Liver (tissue), 3 donors: Measurements from ENCODE around the gene PIRT.

ENCODE experiments used
- ATF3 ChIP-seq: IDR thresholded peaks from 2 replicates; pipeline ENCODE4 v1.6.1; 2016; ENCODE audit warnings: antibody characterized with exemption
- CTCF ChIP-seq: fragments of 150-350 bp; IDR thresholded peaks from 2 replicates; pipeline ENCODE4 v1.5.1; 2017; ENCODE audit warnings: improper control_type of control experiment, low read depth, low read length; ENCODE audit not compliant: missing input control
- GABPA ChIP-seq, 2 donors: IDR thresholded peaks in 1 of 2; conservative IDR thresholded peaks in 1 of 2; 2 replicates each; pipeline ENCODE4 v1.6.1; 2016; ENCODE audit warnings: antibody characterized with exemption in 2 of 2, mild to moderate bottlenecking in 1 of 2, moderate library complexity in 1 of 2
- JUND ChIP-seq, 2 donors: IDR thresholded peaks; 2 replicates each; pipeline ENCODE4 v1.6.1; 2016; ENCODE audit warnings: antibody characterized with exemption in 2 of 2
- REST ChIP-seq: IDR thresholded peaks from 2 replicates; pipeline ENCODE4 v1.6.1; 2016; ENCODE audit warnings: antibody characterized with exemption, mild to moderate bottlenecking
- TAF1 ChIP-seq: conservative IDR thresholded peaks from 2 replicates; pipeline ENCODE4 v1.6.1; 2016; ENCODE audit warnings: antibody characterized with exemption, mild to moderate bottlenecking
- donor health status: healthy.
- donor health status: healthy.

- TF ChIP-seq CTCF: no peak
- no peak for TF ChIP-seq JUND (IDR thresholded peaks at IDR 0.05)
- TF ChIP-seq ATF3: no peak
- TF ChIP-seq GABPA (IDR thresholded peaks at IDR 0.05 in 1 of 2, conservative IDR thresholded peaks at IDR 0.05 in 1 of 2): no peak
- no peak for TF ChIP-seq REST
- no peak for TF ChIP-seq TAF1
Measured at GRCh38 chr17:10838682-10839081, 795 bp upstream of the PIRT start.
